ENCODE data around the gene ZBTB38. TPM values are rescaled to one million over a fixed set of nuclear protein-coding genes. Genes with fewer than 3 reads are reported as not detected.

The ZBTB38 gene
- total RNA-seq, 1 experiment from 2014 or later, result 17.0 TPM

- Histone ChIP-seq H3K9me3 (ENCODE audit: low read length) (no peaks in the 10 kb centered on the region), H3K4me3 (ENCODE audit: low read length) (no peak overlapping the region), H3K79me2 (ENCODE audit: low read length) (no peaks in the 10 kb centered on the region), H3F3A (ENCODE audit: low read length, unreplicated experiment) (no peaks in the 10 kb centered on the region), H3K9me2 (replicated peaks; ENCODE audit: low read length) (no peaks in the 10 kb centered on the region), H3K36me3 (ENCODE audit: low read depth, low read length) (peaks cover 9% of the 10 kb centered on the region), H3K27ac (ENCODE audit: low read length) (peak overlapping the region; percentile 95), H2AFZ (ENCODE audit: low read length) (no peak overlapping the region), H3K27me3 (ENCODE audit: low read length) (no peaks in the 10 kb centered on the region), H3K4me2 (ENCODE audit: low read length) (0 out of 2 replicates have a peak overlapping the region, but pooled peaks have one; percentile 8), H3K9ac (ENCODE audit: low read length) (peak overlapping the region; percentile 12; the same call in 1 of the 2 replicates), H4K20me1 (ENCODE audit: low read length) (no peaks in the 10 kb centered on the region), H3K4me1 (ENCODE audit: insufficient read depth, low read length) (peaks cover 58% of the 10 kb centered on the region)
- no peak for ATAC-seq
- ChIA-PET POLR2A (ENCODE audit: unreplicated experiment) (no interaction called here), CTCF (no interaction called here)
- no peak for DNase-seq
- intact Hi-C loops (cut with micrococcal nuclease), result loop anchor here (5.0 kb wide), 1 partner anchor 34 kb away; no protein-coding TSS in a partner anchor
- no TSS peak for BruUV-seq (replicated peaks)
- TF ChIP-seq EZH2phosphoT487 (IDR thresholded peaks at IDR 0.05; ENCODE audit: borderline replicate concordance, low read length) (no peak), EZH2 (IDR thresholded peaks at IDR 0.05; ENCODE audit: low read length, unreplicated experiment) (no peak), CTCF (conservative IDR thresholded peaks at IDR 0.05; ENCODE audit: low read depth, low read length) (no peak)
These were observed 40.3 kb downstream of the ZBTB38 start for GRCh38 chr3:141408596-141408995.

- BruUV-seq (replicated peaks), result no TSS peak
- Histone ChIP-seq H3K9ac (ENCODE audit: low read length) (peak overlapping the region; percentile 60), H3K27ac (ENCODE audit: low read length) (peak overlapping the region; percentile 95), H3K9me3 (ENCODE audit: low read length) (no peaks in the 10 kb centered on the region), H3F3A (ENCODE audit: low read length, unreplicated experiment) (no peaks in the 10 kb centered on the region), H3K27me3 (ENCODE audit: low read length) (no peaks in the 10 kb centered on the region), H3K36me3 (ENCODE audit: low read depth, low read length) (peaks cover 14% of the 10 kb centered on the region), H4K20me1 (ENCODE audit: low read length) (no peaks in the 10 kb centered on the region), H2AFZ (ENCODE audit: low read length) (no peak overlapping the region), H3K79me2 (ENCODE audit: low read length) (no peaks in the 10 kb centered on the region), H3K4me2 (ENCODE audit: low read length) (peak overlapping the region; percentile 53), H3K4me3 (ENCODE audit: low read length) (no peak overlapping the region), H3K4me1 (ENCODE audit: insufficient read depth, low read length) (peaks cover 60% of the 10 kb centered on the region), H3K9me2 (replicated peaks; ENCODE audit: low read length) (no peaks in the 10 kb centered on the region)
- no peak for DNase-seq
- TF ChIP-seq CTCF (conservative IDR thresholded peaks at IDR 0.05; ENCODE audit: low read depth, low read length) (no peak), EZH2 (IDR thresholded peaks at IDR 0.05; ENCODE audit: low read length, unreplicated experiment) (no peak), EZH2phosphoT487 (IDR thresholded peaks at IDR 0.05; ENCODE audit: borderline replicate concordance, low read length) (no peak)
- CTCF ChIA-PET, result interaction anchor here (1.9 kb wide), 1 partner anchor 49 kb away, joined by 5 read pairs; no protein-coding TSS in a partner anchor
- intact Hi-C loops (cut with micrococcal nuclease), result loop anchor here (5.0 kb wide), 1 partner anchor 32 kb away; no protein-coding TSS in a partner anchor
- POLR2A ChIA-PET (ENCODE audit: unreplicated experiment), result no interaction called here
- no peak for ATAC-seq
These were observed 41.6 kb downstream of the ZBTB38 start for GRCh38 chr3:141409940-141410241.

GRCh38 chr3:141410408-141410807, 42.1 kb downstream of the ZBTB38 start:
- Histone ChIP-seq H3K4me1 (ENCODE audit: insufficient read depth, low read length) (peaks cover 60% of the 10 kb centered on the region), H3K4me3 (ENCODE audit: low read length) (no peak overlapping the region), H3K9ac (ENCODE audit: low read length) (peak overlapping the region; percentile 60), H3K4me2 (ENCODE audit: low read length) (peak overlapping the region; percentile 53; the same call in 1 of the 2 replicates), H3K27me3 (ENCODE audit: low read length) (no peaks in the 10 kb centered on the region), H3F3A (ENCODE audit: low read length, unreplicated experiment) (no peaks in the 10 kb centered on the region), H4K20me1 (ENCODE audit: low read length) (no peaks in the 10 kb centered on the region), H3K9me2 (replicated peaks; ENCODE audit: low read length) (no peaks in the 10 kb centered on the region), H3K36me3 (ENCODE audit: low read depth, low read length) (peaks cover 16% of the 10 kb centered on the region), H3K9me3 (ENCODE audit: low read length) (no peaks in the 10 kb centered on the region), H2AFZ (ENCODE audit: low read length) (no peak overlapping the region), H3K79me2 (ENCODE audit: low read length) (no peaks in the 10 kb centered on the region), H3K27ac (ENCODE audit: low read length) (peak overlapping the region; percentile 95)
- ChIA-PET POLR2A (ENCODE audit: unreplicated experiment) (interaction anchor here (0.9 kb wide), 1 partner anchor 50 kb away, joined by 3 read pairs; no protein-coding TSS in a partner anchor), CTCF (interaction anchor here (0.7 to 1.9 kb wide), 3 partner anchors 9 to 53 kb away, joined by 3 to 5 read pairs (median 3); no protein-coding TSS in a partner anchor)
- no TSS peak for BruUV-seq (replicated peaks)
- intact Hi-C loops (cut with micrococcal nuclease), result no loop called here
- ATAC-seq (no peak; the same call in 1 of the 2 replicates), DNase-seq (no peak)
- TF ChIP-seq EZH2 (IDR thresholded peaks at IDR 0.05; ENCODE audit: low read length, unreplicated experiment) (no peak), EZH2phosphoT487 (IDR thresholded peaks at IDR 0.05; ENCODE audit: borderline replicate concordance, low read length) (no peak), CTCF (conservative IDR thresholded peaks at IDR 0.05; ENCODE audit: low read depth, low read length) (no peak)
